Stimulated activated CD4-positive, alpha-beta T cell treated with anti-CD3 and anti-CD28 coated beads, Interleukin-2, amount 100 ng/mL, for 24 hours (primary cell): ENCODE data around the gene DLGAP4.
A peak's percentile ranks its signal among the peaks of the same experiment; 100 is the strongest.
"Not testable (repeated sequence)": the region's sequence is repeated elsewhere in the genome, so short reads cannot be mapped to it uniquely, and the experiment has no call there.

Experiments used
- DNase-seq, 2 donors: peaks; one replicate each; pipeline ENCODE4 v3.0.0-alpha.2; 2020

DLGAP4 gene

GRCh38 chr20:36544134-36545018, 238.2 kb downstream of the DLGAP4 start:
- DNase-seq = no peak

- no peak for DNase-seq
Measured at GRCh38 chr20:36546111-36546736, 240.1 kb downstream of the DLGAP4 start.

DNA sequence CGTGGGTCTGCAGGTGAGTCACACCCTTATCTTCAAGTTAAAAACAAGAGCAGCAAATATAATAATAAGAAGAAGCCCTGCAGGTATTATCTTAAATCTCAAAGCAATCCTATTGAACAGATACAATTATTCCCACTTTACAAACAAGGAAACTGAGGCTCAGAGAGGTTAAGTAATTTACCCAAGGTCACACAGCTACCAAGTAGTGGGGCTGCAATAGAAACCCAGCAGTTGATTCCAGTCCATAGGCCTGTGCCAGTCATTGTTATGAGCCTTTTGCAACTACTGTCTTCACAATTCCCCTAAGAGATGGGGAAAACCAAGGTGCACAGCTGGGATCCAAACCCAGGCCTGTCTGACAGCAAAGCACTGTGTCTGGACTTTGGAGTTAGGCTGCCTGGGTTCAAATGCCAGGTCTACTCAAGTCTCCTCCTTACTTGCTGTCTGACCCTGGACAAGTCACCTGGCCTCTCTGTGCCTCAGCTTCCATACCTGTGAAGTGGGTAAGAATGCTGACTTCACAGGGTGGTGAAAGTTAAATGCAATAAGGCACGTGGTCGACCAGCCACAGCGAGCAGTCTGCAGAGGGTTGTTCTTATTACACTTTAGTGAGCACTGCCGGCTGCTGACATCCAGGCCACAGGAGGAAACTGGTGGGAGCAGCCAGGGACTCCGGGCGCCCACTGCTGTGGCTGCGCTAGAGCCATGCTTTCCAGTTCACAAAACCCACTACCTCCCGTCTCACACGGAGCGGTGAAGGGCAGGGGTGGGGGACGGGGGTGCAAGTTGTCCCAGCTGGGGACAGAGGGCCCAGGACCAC, 241.3 kb downstream of the DLGAP4 start:
- no peak for DNase-seq

DNA sequence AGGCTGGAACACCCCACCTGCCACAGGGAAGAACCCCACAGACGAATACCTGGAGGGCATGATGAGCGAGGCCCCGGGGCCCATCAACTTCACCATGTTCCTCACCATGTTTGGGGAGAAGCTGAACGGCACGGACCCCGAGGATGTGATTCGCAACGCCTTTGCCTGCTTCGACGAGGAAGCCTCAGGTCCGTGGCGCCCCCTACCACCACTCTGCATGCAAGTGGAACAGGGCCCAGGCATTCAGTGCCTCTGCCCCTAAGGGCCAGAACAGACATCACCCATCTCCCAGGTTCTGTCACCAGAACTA, 241.8 kb downstream of the DLGAP4 start:
- DNase-seq = peak in 1 of 2 donors; percentile 6

DNA sequence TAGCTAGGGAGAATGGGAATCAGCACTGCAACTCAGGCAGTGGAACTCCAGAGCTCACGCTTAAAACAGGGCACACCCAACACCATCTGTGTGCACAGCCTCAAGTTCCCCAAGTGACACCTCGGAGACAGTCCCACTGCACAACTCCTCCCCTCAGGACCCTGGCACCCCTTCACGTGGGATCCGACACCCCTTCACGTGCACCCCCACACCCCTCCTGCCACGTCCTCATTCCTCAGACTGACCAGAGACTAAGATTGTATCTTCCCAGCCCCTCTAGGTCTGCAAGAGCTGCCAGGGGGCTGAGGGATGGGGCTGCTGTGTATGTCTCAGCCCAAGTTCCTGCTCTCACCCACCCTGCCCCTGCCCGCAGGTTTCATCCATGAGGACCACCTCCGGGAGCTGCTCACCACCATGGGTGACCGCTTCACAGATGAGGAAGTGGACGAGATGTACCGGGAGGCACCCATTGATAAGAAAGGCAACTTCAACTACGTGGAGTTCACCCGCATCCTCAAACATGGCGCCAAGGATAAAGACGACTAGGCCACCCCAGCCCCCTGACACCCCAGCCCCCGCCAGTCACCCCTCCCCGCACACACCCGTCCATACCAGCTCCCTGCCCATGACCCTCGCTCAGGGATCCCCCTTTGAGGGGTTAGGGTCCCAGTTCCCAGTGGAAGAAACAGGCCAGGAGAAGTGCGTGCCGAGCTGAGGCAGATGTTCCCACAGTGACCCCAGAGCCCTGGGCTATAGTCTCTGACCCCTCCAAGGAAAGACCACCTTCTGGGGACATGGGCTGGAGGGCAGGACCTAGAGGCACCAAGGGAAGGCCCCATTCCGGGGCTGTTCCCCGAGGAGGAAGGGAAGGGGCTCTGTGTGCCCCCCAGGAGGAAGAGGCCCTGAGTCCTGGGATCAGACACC, 242.8 kb downstream of the DLGAP4 start:
- no peak for DNase-seq

DNA sequence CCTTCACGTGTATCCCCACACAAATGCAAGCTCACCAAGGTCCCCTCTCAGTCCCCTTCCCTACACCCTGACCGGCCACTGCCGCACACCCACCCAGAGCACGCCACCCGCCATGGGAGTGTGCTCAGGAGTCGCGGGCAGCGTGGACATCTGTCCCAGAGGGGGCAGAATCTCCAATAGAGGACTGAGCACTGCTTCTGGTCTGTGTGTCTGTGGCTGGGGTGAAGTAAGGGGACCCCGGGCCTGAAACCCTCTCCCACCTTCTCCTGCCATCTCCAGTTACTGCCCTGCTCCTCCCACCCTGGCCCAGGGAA, 243.4 kb downstream of the DLGAP4 start:
- DNase-seq = no peak

DNA sequence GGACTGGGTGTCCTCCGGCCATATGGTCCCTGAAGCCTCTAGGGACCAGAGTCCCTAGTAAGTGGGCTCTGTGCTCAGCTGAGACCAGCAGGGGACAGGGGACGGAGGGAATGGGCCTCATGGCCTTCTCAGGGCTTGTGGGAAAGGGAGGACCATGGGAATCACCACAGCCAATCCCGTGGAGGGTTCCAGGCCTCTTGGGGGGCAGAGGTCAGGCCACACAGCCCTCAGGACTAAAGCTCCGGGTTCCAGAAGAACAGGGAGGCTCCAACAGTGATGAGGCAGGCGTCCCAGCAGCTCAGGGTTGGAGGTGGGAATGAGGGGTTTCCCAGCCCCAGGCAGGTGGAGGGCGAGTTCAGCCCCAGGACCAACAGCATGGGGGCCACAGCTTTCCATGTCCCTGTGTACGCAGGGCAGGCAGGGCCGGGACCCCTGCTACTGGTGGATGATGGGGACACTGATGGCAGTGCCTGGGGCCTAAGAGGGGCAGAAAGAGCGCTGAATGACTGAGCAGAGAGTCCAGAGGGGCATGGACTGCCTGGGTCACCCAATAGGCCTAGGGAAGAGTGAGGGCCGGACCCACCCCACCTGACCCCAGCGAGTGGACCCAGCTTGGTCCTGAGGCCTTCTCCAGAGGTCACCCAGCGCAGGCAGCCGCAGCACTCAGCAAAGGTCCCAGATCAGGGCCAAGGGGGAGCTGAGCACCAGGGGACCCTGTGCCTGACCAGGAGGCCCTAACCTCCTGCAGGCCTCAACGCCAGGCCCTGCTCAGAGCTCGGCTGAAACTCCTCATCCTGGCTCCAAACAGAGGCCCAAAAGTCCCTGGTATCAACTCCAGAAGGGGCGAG, 244.0 kb downstream of the DLGAP4 start:
- no peak for DNase-seq

DNA sequence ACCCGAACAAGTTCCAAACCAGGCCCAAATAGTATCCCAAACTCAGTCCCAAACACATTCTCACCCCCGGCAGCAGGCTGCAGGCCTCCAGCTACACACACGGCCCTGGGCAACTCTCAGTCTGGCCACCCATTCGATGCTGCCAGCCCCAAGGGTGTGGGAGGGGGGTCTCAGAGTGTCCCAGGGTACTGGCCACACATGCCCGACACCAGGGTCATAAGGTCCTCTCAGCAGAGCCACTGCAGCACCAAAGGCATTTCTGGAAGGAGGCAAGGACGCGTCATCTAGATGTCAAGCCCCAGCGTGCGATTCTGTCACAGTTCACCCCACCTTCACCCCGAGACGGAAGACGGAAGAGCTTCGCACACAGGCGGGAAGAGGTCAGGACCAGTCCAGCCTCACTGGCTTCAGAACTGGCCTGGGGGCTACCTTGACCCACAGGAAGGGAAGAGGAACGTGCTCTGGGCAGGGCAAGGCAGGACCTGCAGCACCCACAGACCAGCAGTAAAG, 244.7 kb downstream of the DLGAP4 start:
- DNase-seq = no peak

DNA sequence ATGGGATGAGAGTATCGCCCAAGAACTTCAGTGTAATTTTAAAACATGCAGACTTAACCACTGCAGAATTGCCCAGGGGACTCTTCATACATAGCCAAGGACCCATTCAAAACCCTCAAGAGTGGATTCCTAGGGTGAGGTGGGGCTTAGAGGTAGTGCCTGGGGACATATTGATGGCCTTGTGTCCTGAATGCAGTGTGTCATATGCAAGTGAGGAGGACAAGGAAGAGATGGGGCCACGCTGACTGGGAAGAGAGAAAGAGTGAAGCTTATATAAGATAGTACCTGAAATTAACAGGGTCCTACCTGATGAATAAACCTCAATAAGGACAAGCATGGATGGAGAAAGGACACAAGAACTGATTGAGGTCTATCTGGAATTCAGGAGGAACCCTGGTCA, 249.1 kb downstream of the DLGAP4 start:
- no peak for DNase-seq

- DNase-seq = no peak
Measured at GRCh38 chr20:36562724-36563123, 256.6 kb downstream of the DLGAP4 start.

GRCh38 chr20:36563374-36563773, 257.2 kb downstream of the DLGAP4 start:
- no peak for DNase-seq

GRCh38 chr20:36564078-36564725, 258.1 kb downstream of the DLGAP4 start:
- not testable (repeated sequence) for DNase-seq

DNA sequence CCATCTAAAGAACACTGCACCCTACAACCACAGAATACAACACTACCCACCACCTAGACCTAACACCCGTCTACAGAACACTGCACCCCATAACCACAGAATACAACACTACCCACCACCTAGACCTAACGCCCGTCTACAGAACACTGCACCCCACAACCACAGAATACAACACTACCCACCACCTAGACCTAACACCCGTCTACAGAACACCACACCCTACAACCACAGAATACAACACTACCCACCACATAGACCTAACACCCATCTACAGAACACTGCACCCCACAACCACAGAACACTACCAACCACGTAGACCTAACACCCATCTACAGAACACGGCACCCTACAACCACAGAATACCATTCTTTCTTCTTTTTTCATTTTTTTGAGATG, 258.6 kb downstream of the DLGAP4 start:
- not testable (repeated sequence) for DNase-seq

DNA sequence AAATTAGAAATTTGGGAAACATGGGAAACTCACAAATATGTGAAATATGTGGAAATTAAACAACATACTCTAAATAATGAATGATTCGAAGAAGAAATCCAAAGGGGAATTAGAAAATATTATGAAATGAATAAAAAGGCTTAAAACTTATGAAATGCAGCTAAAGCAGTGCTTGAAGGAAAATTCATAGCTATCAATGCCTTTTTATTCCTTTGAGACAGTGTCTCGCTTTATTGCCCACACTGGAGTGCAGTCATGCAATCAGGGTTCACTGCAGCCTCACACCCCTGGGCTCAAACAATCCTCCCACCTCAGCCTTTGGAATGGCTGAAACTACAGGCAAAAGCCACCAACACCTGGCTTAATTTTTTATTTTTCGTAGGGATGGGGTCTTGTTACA, 259.4 kb downstream of the DLGAP4 start:
- DNase-seq = no peak

- no peak for DNase-seq
Measured at GRCh38 chr20:36569847-36570429, 263.8 kb downstream of the DLGAP4 start.

DNA sequence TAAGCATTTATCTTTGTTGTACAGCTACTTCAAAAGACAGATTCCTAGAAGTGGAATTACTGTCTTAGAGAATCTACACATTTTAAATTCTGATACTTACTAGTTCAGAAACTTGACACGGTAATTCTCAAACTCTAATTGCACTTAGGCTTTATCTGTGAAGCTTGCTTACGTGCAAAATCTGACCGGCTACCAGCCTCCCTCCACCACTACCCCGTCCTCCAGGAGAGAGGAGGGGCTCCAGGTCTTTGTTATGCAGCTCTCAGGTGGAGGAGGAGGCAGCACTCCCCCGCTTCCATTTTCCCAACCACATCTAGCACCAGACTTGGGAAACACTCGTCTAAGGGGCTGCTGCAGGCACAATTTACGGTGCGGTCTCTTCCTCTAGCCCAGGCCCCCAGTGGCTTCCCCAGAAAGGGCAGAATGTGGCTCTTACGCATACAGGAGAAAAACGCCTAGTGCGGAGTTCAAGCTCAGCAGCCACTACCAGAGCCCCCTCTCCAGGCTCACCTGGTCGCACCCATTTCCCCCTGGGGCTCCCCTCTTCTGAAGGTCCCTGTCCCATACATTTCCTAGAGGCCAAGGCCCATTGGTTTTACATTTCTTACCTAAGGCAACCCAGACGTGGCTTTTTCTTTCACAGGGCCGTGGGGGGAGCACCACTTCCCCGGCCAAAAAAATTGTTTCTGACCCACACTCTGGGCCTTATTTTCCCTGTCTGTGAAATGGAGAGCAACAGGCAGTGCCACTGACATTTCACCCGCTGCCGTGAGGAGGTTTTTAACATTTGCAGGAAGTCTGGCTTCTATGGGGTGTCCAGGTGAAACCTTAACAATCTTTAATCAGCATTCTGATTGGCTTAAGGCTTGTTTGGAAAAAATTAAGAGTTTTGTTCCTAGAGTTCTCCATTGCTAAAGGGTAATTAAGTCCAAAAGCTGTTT, 265.7 kb downstream of the DLGAP4 start:
- no peak for DNase-seq

- DNase-seq = peak; percentile 67 to 78
Measured at GRCh38 chr20:36572701-36573102, 266.6 kb downstream of the DLGAP4 start.

DNA sequence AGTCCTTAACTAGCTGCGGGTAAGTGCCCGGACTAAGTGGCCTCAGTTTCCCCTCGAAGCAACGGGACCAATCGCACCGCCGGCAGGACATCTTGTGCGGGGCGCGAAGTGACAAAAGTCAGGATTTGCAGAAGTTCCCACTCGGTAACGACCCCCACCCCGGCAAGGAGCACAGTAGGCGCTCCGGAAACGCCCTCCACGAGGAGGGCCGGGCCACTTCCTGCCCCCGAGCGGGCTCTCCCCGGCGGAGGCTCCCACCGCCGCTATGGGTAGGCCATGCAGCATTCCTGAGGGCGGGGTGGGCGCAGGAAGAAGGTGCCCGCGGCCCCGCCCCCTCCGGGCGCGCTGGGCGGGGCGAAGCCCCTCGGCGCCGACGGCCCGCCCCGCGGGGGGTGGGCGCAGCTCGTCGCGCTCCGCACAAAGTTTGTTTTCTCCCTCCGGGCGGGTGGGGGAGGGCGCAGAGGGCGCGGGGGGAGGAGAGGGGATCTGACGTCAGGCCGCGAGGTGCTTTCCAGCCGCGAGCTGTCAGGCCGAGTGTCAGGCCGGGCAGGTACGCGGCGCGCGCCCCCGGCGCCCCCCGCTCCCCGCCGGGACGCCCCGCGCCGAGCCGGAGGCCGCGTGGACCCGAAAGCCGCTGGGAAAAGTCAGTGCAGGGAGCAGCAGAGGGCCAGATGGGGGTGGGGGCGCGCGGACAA, 267.1 kb downstream of the DLGAP4 start, which contains the start of gene TGIF2:
Gene TGIF2 (plus strand): TSS at position 495 of the 695 bp plus-strand sequence. CDS start 5,178 bp downstream, outside the sequence.
- DNase-seq = peak; percentile 86
